IMR-90 (cell line): ENCODE measurements around the gene SLC12A7. TPM values are rescaled to one million over a fixed set of nuclear protein-coding genes. Genes with fewer than 3 reads are reported as not detected.

ENCODE experiments used
- ATAC-seq: fragments of 200-7000 bp; cut with Tn5 transposase; 2 replicates; pipeline ENCODE4 v1.9.1; 2020; ENCODE audit warnings: low read depth, mild to moderate bottlenecking, moderate library complexity
- BruUV-seq: library from RNA; stranded (reverse); fragments of 400-500 nt; replicated peaks from 2 replicates; lab custom pipeline; 2021; lab: Mats Ljungman, UMichigan
- CTCF ChIA-PET: fragments of 300-600 bp; formaldehyde crosslinking; extraction: SDS; loops from one replicate; lab custom pipeline; 2021; ENCODE audit warnings: antibody characterized with exemption; lab: Yijun Ruan, JAX
- POLR2A ChIA-PET: fragments of 300-600 bp; sonication (Branson Sonifier 250); formaldehyde crosslinking; loops from one replicate; lab custom pipeline; 2022; ENCODE audit warnings: antibody characterized with exemption; ENCODE audit not compliant: unreplicated experiment; lab: Charles Lee
- DNase-seq: peaks from one replicate; pipeline ENCODE4 v3.0.0; 2013
- H2AFZ ChIP-seq: replicated peaks from 2 replicates; pipeline ENCODE3; 2013; ENCODE audit warnings: low read length, mild to moderate bottlenecking; ENCODE audit not compliant: poor library complexity
- H2AK5ac ChIP-seq: 2 replicates; pipeline ENCODE4 v1.6.1; 2013; ENCODE audit warnings: low read depth, low read length, inconsistent platforms
- H2AK9ac ChIP-seq: replicated peaks from 2 replicates; pipeline ENCODE3; 2013; ENCODE audit warnings: mild to moderate bottlenecking, low read depth, low read length, moderate library complexity; ENCODE audit not compliant: poor library complexity
- H2BK120ac ChIP-seq: 2 replicates; pipeline ENCODE4 v1.6.1; 2013; ENCODE audit warnings: low read depth, low read length, inconsistent platforms
- H2BK15ac ChIP-seq: 3 replicates; pipeline ENCODE4 v1.6.1; 2013; ENCODE audit warnings: low read depth, low read length, inconsistent platforms
- H2BK20ac ChIP-seq: 2 replicates; pipeline ENCODE4 v1.6.1; 2013; ENCODE audit warnings: low read depth, mild to moderate bottlenecking, inconsistent platforms, low read length, moderate library complexity
- H2BK5ac ChIP-seq: 2 replicates; pipeline ENCODE4 v1.6.1; 2013; ENCODE audit warnings: mild to moderate bottlenecking, low read depth, low read length, inconsistent platforms; ENCODE audit not compliant: poor library complexity, severe bottlenecking
- H3K14ac ChIP-seq: replicated peaks from 2 replicates; pipeline ENCODE4 v1.6.1; 2013; ENCODE audit warnings: low read depth, low read length, inconsistent platforms
- H3K18ac ChIP-seq: 2 replicates; pipeline ENCODE4 v1.6.1; 2013; ENCODE audit warnings: low read depth, low read length, control low read depth
- H3K23ac ChIP-seq: 2 replicates; pipeline ENCODE4 v1.6.1; 2013; ENCODE audit warnings: low read depth, low read length, inconsistent platforms
- H3K27ac ChIP-seq: 2 replicates; pipeline ENCODE4 v1.5.1; 2013; ENCODE audit warnings: mild to moderate bottlenecking, control low read depth, low read length; ENCODE audit not compliant: insufficient read depth
- H3K27me3 ChIP-seq: 2 replicates; pipeline ENCODE4 v1.6.1; 2013; ENCODE audit warnings: low read length; ENCODE audit not compliant: control insufficient read depth, insufficient read depth
- H3K36me3 ChIP-seq: 2 replicates; pipeline ENCODE4 v1.6.1; 2013; ENCODE audit warnings: low read length, mixed read lengths; ENCODE audit not compliant: control insufficient read depth, insufficient read depth
- H3K4ac ChIP-seq: 2 replicates; pipeline ENCODE4 v1.6.1; 2013; ENCODE audit warnings: low read depth, low read length, inconsistent platforms
- H3K4me1 ChIP-seq: 2 replicates; pipeline ENCODE4 v1.6.1; 2013; ENCODE audit warnings: low read length, mixed read lengths; ENCODE audit not compliant: control insufficient read depth, insufficient read depth
- H3K4me2 ChIP-seq: 2 replicates; pipeline ENCODE4 v1.6.1; 2013; ENCODE audit warnings: low read depth, mild to moderate bottlenecking, control low read depth, low read length, moderate library complexity
- H3K4me3 ChIP-seq: 2 replicates; pipeline ENCODE4 v1.5.1; 2013; ENCODE audit warnings: low read depth, mild to moderate bottlenecking, control low read depth, low read length, moderate library complexity; ENCODE audit not compliant: insufficient read depth
- H3K56ac ChIP-seq: 2 replicates; pipeline ENCODE4 v1.6.1; 2013; ENCODE audit warnings: low read length, inconsistent platforms; ENCODE audit not compliant: insufficient read depth; ENCODE audit errors: extremely low read depth
- H3K79me1 ChIP-seq, 2 experiments: 2 replicates each; pipeline ENCODE4 v1.6.1; 2013; ENCODE audit warnings: low read length in 2 of 2, inconsistent platforms in 1 of 2, low read depth in 1 of 2
- H3K9ac ChIP-seq: 2 replicates; pipeline ENCODE4 v1.6.1; 2013; ENCODE audit warnings: low read depth, low read length, control low read depth
- H3K9me1 ChIP-seq: 2 replicates; pipeline ENCODE4 v1.6.1; 2013; ENCODE audit warnings: low read length, inconsistent platforms; ENCODE audit not compliant: insufficient read depth
- H3K9me3 ChIP-seq: 2 replicates; pipeline ENCODE4 v1.6.1; 2013; ENCODE audit warnings: low read length; ENCODE audit not compliant: control insufficient read depth, insufficient read depth
- H4K20me1 ChIP-seq: 2 replicates; pipeline ENCODE4 v1.6.1; 2013; ENCODE audit warnings: low read length, inconsistent platforms; ENCODE audit not compliant: insufficient read depth
- H4K5ac ChIP-seq: 2 replicates; pipeline ENCODE4 v1.6.1; 2013; ENCODE audit warnings: mild to moderate bottlenecking, low read depth, low read length, control low read depth
- H4K8ac ChIP-seq, 2 experiments: 2 replicates each; pipeline ENCODE4 v1.6.1; 2013; ENCODE audit warnings: low read depth in 2 of 2, low read length in 2 of 2, control low read depth in 1 of 2, inconsistent platforms in 1 of 2
- H4K91ac ChIP-seq: 2 replicates; pipeline ENCODE4 v1.6.1; 2013; ENCODE audit warnings: low read depth, low read length, inconsistent platforms; ENCODE audit not compliant: insufficient read depth
- BHLHE40 ChIP-seq: fragments of 150-350 bp; IDR thresholded peaks from 2 replicates; pipeline ENCODE4 v1.6.1; 2016; ENCODE audit warnings: mild to moderate bottlenecking, low read depth, low read length
- CEBPB ChIP-seq: IDR thresholded peaks from 2 replicates; pipeline ENCODE4 v1.6.1; 2012; ENCODE audit warnings: low read depth, low read length, improper control_type of control experiment
- CHD1 ChIP-seq: IDR thresholded peaks from 2 replicates; pipeline ENCODE4 v1.6.1; 2012; ENCODE audit warnings: low read depth, low read length, improper control_type of control experiment
- CTCF ChIP-seq: conservative IDR thresholded peaks from 2 replicates; pipeline ENCODE4 v1.5.1; 2012; ENCODE audit warnings: mild to moderate bottlenecking, low read depth, low read length, improper control_type of control experiment
- ELK1 ChIP-seq: fragments of 150-350 bp; IDR thresholded peaks from 2 replicates; pipeline ENCODE4 v1.6.1; 2016; ENCODE audit warnings: low read depth, mild to moderate bottlenecking, low read length, moderate library complexity, borderline replicate concordance
- FOS ChIP-seq: fragments of 150-350 bp; IDR thresholded peaks from 2 replicates; pipeline ENCODE4 v1.6.1; 2016; ENCODE audit warnings: low read depth, low read length
- MAFK ChIP-seq: IDR thresholded peaks from 2 replicates; pipeline ENCODE4 v1.6.1; 2012; ENCODE audit warnings: low read depth, low read length, improper control_type of control experiment
- MAZ ChIP-seq: IDR thresholded peaks from 2 replicates; pipeline ENCODE4 v1.6.1; 2012; ENCODE audit warnings: low read depth, mild to moderate bottlenecking, low read length, improper control_type of control experiment, moderate library complexity, borderline replicate concordance
- MXI1 ChIP-seq: IDR thresholded peaks from 2 replicates; pipeline ENCODE4 v1.6.1; 2012; ENCODE audit warnings: low read depth, mild to moderate bottlenecking, low read length, moderate library complexity, borderline replicate concordance
- NFE2L2 ChIP-seq: fragments of 150-350 bp; IDR thresholded peaks from 2 replicates; pipeline ENCODE4 v1.6.1; 2016; ENCODE audit warnings: low read depth, mild to moderate bottlenecking, low read length
- POLR2A ChIP-seq: IDR thresholded peaks from 2 replicates; pipeline ENCODE4 v1.6.1; 2012; ENCODE audit warnings: mild to moderate bottlenecking, low read depth, low read length
- RAD21 ChIP-seq: IDR thresholded peaks from 2 replicates; pipeline ENCODE4 v1.6.1; 2012; ENCODE audit warnings: low read length, improper control_type of control experiment
- RCOR1 ChIP-seq: IDR thresholded peaks from 2 replicates; pipeline ENCODE4 v1.6.1; 2012; ENCODE audit warnings: mild to moderate bottlenecking, low read length, improper control_type of control experiment; ENCODE audit not compliant: insufficient replicate concordance
- RFX5 ChIP-seq: IDR thresholded peaks from 2 replicates; pipeline ENCODE4 v1.8.0; 2012; ENCODE audit warnings: low read depth, mild to moderate bottlenecking, low read length, moderate library complexity
- SMC3 ChIP-seq: fragments of 150-350 bp; IDR thresholded peaks from 2 replicates; pipeline ENCODE4 v1.6.1; 2016; ENCODE audit warnings: low read depth, mild to moderate bottlenecking, antibody characterized with exemption, low read length, moderate library complexity
- USF2 ChIP-seq: fragments of 150-350 bp; IDR thresholded peaks from 2 replicates; pipeline ENCODE4 v1.6.1; 2017; ENCODE audit warnings: mild to moderate bottlenecking, antibody characterized with exemption, low read length, low read depth
- WGBS, 2 experiments: methylation state at CpG; one replicate each; pipeline versions ENCODE4 v1.1.5 to v1.1.7; 2013; ENCODE audit warnings: missing lambda C conversion rate in 2 of 2; ENCODE audit not compliant: insufficient read length in 1 of 2; ENCODE audit errors: extremely low coverage in 2 of 2; 5-methylcytosine and 5-hydroxymethylcytosine counted together
- dilution Hi-C: fragments of 300-500 bp; cut with HindIII; formaldehyde crosslinking; loops from one replicate; pipeline ENCODE4 v1.14.3; 2018; ENCODE audit warnings: low sequenced_read_pairs; ENCODE audit not compliant: unreplicated experiment
- in situ Hi-C: fragments of 300-500 bp; cut with MboI; formaldehyde crosslinking; loops from 3 replicates; pipeline ENCODE4 v1.14.3; 2019; ENCODE audit warnings: low sequenced_read_pairs, inconsistent platforms, mixed read lengths
- intact Hi-C: fragments of 100-400 bp; cut with micrococcal nuclease; formaldehyde crosslinking; loops from 2 replicates; pipeline ENCODE4 v1.10.0; 2022
- polyA plus RNA-seq, 3 experiments: library from polyadenylated mRNA; depleted of rRNA; stranded (reverse); fragments of >200 nt; gene quantifications; 2 replicates each; pipeline ENCODE4 v1.2.3, GENCODE V29; 2012; ENCODE audit warnings: low replicate concordance in 1 of 3
- total RNA-seq: library from RNA; depleted of rRNA; stranded (reverse); fragments of >200 nt; gene quantifications from 2 replicates; pipeline ENCODE4 v1.2.3, GENCODE V29; 2012

The SLC12A7 gene
- total and polyA plus RNA-seq, 2 of the 4 experiments (the other 2 are of a cell fraction) = 3.0 to 6.1 TPM

- H4K5ac ChIP-seq = no peak overlapping the region
- no peak overlapping the region for H3K14ac ChIP-seq
- no peak overlapping the region for H4K8ac ChIP-seq
- H3K27ac ChIP-seq = no peak overlapping the region
- no peak overlapping the region for H3K18ac ChIP-seq
- H2BK5ac ChIP-seq = no peak overlapping the region
- H2BK20ac ChIP-seq = no peak overlapping the region
- H3K36me3 ChIP-seq = no peaks in the 10 kb centered on the region
- intact Hi-C loops (no loop called here), in situ Hi-C loops (no loop called here), dilution Hi-C loops (no loop called here)
- no peak overlapping the region for H3K4me3 ChIP-seq
- H3K9me1 ChIP-seq = no peaks in the 10 kb centered on the region
- POLR2A ChIA-PET = no interaction called here
- H3K4me2 ChIP-seq = no peak overlapping the region
- no TSS peak for BruUV-seq
- DNase-seq (no peak), ATAC-seq (no peak)
- H2AK9ac ChIP-seq = no peak overlapping the region
- H3K4ac ChIP-seq = no peak overlapping the region
- 55% methylated on average over 4 of the region's 13 CpGs; no CpG with 5 or more reads in 1 of the 2 experiments for WGBS, 2 experiments
- H3K23ac ChIP-seq = no peak overlapping the region
- H4K91ac ChIP-seq = no peak overlapping the region
- CTCF ChIA-PET = interaction anchor here (2.1 kb wide), 1 partner anchor 76 kb away, joined by 6 read pairs; no protein-coding TSS in a partner anchor
- no peak overlapping the region for H3K56ac ChIP-seq
- H2BK120ac ChIP-seq = no peak overlapping the region
- no peaks in the 10 kb centered on the region; the same call in 1 of the 2 replicates for H3K4me1 ChIP-seq
- peak overlapping the region; percentile 32 for H2AFZ ChIP-seq
- no peak overlapping the region for H2AK5ac ChIP-seq
- TF ChIP-seq POLR2A (no peak), CHD1 (no peak), ELK1 (no peak), RAD21 (no peak), RFX5 (no peak), NFE2L2 (no peak), MAZ (no peak), MAFK (no peak), CTCF (no peak), USF2 (no peak), MXI1 (no peak), BHLHE40 (no peak), RCOR1 (no peak), FOS (no peak), CEBPB (no peak), SMC3 (no peak)
- no peaks in the 10 kb centered on the region for H3K9me3 ChIP-seq
- H2BK15ac ChIP-seq = no peak overlapping the region
- H4K20me1 ChIP-seq = no peaks in the 10 kb centered on the region
- no peak overlapping the region for H3K9ac ChIP-seq
- peaks cover 71% of the 10 kb centered on the region for H3K27me3 ChIP-seq
- H3K79me1 ChIP-seq = no peaks in the 10 kb centered on the region
Measured at GRCh38 chr5:1010641-1011046, 101.2 kb downstream of the SLC12A7 start.
